HG02798 (cell line): ENCODE data around the gene ZBTB46.

Experiments
- ATAC-seq: cut with Tn5 transposase; IDR thresholded peaks from one replicate; pipeline ENCODE4 v1.9.1; 2021; ENCODE audit warnings: mild to moderate bottlenecking; ENCODE audit not compliant: unreplicated experiment, poor library complexity

The ZBTB46 gene

GRCh38 chr20:63709149-63709527 is 121.9 kb downstream of the ZBTB46 start:
- no peak for ATAC-seq

GRCh38 chr20:63708301-63709148 is 122.5 kb downstream of the ZBTB46 start:
- no peak for ATAC-seq

- peak; percentile 80 for ATAC-seq
These were observed 123.3 kb downstream of the ZBTB46 start, which contains the start of the genes ARFRP1 and ZGPAT for GRCh38 chr20:63707558-63708300. ARFRP1 (minus strand) TSS chr20:63707976; CDS start chr20:63707091, 885 bp downstream. ZGPAT (plus strand) TSS chr20:63708039; CDS start chr20:63708581, 542 bp downstream.

GRCh38 chr20:63706852-63707557 is 124.1 kb downstream of the ZBTB46 start:
- ATAC-seq: peak; percentile 21

GRCh38 chr20:63706027-63706695 is 124.9 kb downstream of the ZBTB46 start:
- no peak for ATAC-seq

GRCh38 chr20:63705232-63706026 is 125.6 kb downstream of the ZBTB46 start:
- no peak for ATAC-seq

GRCh38 chr20:63704749-63705117 is 126.3 kb downstream of the ZBTB46 start:
- ATAC-seq: no peak

- no peak for ATAC-seq
These were observed 126.9 kb downstream of the ZBTB46 start for GRCh38 chr20:63703976-63704748.

- ATAC-seq: no peak
These were observed 127.5 kb downstream of the ZBTB46 start for GRCh38 chr20:63703471-63703975.

- ATAC-seq: no peak
These were observed 128.2 kb downstream of the ZBTB46 start for GRCh38 chr20:63702751-63703470.

- ATAC-seq: no peak
These were observed 128.9 kb downstream of the ZBTB46 start for GRCh38 chr20:63702036-63702665.

GRCh38 chr20:63701329-63702035 is 129.6 kb downstream of the ZBTB46 start:
- no peak for ATAC-seq

GRCh38 chr20:63701051-63701328 is 130.1 kb downstream of the ZBTB46 start:
- ATAC-seq: no peak

GRCh38 chr20:63700199-63701050 is 130.6 kb downstream of the ZBTB46 start:
- ATAC-seq: no peak

- no peak for ATAC-seq
These were observed 131.4 kb downstream of the ZBTB46 start for GRCh38 chr20:63699466-63700198.
